Choroid plexus epithelial cell (primary cell): Measurements from ENCODE around the gene SLC15A2.

Source experiments
- DNase-seq: peaks from one replicate; pipeline ENCODE4 v3.0.0-alpha.2; 2010; ENCODE audit warnings: low read depth
- H3K4me3 ChIP-seq: 2 replicates; pipeline ENCODE4 v1.5.1; 2011; ENCODE audit warnings: low read depth, mild to moderate bottlenecking, control low read depth, low read length, moderate library complexity
- CTCF ChIP-seq: conservative IDR thresholded peaks from 2 replicates; pipeline ENCODE4 v1.5.1; 2011; ENCODE audit warnings: low read depth, mild to moderate bottlenecking, control low read depth, inconsistent platforms, low read length, moderate library complexity

Gene SLC15A2

GRCh38 chr3:121969631-121970030 is 75.4 kb downstream of the SLC15A2 start:
- no peak overlapping the region for H3K4me3 ChIP-seq
- no peak for DNase-seq
- no peak for TF ChIP-seq CTCF

GRCh38 chr3:121970047-121970446 is 75.8 kb downstream of the SLC15A2 start:
- DNase-seq, result no peak
- no peak for TF ChIP-seq CTCF
- no peak overlapping the region for H3K4me3 ChIP-seq

DNA sequence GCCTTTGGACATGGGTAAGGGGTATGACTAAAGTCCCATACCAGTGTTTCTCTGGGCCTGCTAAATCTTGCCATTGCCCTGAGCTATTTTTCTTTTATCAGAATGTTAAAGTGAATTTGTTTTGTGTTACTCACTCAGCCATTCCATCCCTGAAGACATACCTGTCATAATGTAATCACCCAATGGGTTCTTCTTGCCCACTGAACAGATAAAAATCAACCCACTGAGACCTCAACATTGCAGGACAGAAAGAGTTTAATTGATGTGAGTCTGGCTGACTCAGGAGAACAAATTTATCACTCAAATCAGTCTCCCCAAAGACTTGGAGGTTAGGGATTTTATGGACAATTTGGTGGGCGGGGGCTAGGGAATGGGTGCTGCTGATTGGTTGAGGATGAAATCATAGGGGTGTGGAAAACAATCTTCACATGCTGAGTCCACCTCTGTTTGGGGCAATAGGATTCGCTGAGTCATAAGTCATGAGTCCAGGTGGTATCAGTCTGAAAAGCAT is 80.5 kb downstream of the SLC15A2 start:
- TF ChIP-seq CTCF, result no peak

DNA sequence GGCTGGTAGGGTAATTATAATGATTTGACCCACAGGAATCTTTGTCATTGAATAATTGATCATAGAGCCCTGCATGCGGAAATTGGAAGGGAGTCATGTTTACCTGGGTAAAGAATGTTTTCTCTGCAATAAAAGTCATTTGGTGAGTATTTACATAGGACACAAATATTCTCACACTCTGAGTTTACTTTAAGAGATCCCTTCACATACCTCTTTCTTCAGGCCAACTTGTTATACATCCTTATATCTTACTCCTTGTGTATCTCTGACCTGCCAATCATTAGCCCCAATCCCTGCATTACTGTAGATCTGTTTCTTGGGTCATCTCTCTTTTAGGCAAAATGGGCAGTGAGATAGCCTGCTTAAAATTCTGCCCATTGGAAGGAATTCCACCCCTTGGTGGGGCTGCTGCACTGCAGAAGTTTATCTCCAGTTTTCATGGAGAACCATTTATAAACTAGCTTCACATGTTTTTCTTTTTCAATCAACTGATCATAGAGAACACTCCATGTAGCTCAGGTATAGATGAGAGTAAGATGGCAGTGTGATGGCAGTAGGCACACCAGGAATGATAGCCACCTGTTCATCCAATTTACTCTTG is 81.6 kb downstream of the SLC15A2 start:
- DNase-seq, result no peak
- H3K4me3 ChIP-seq, result no peak overlapping the region
- TF ChIP-seq CTCF, result peak; percentile 29

More for the DNA sequence above, 80.5 kb downstream of the SLC15A2 start:
- no peak overlapping the region for H3K4me3 ChIP-seq
- no peak for DNase-seq

DNA sequence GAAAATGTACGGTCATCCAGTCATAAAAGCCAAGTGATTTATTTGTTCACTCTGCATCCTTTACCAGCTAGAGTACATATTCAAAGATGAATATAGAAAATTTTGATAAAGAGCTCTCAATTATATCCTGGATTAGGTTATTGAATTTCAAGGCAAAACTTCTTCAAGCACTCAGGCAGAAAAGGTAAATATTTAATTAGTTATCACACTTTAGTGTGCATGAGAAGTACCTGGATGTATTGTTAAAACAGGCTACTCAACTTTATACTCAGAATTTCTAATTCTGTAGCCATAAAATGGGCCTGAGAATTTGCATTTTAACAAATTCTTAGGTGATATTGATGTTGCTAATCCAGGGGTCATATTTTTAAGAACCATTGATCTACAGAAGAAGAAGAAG is 82.5 kb downstream of the SLC15A2 start:
- no peak for TF ChIP-seq CTCF
- DNase-seq, result no peak

DNA sequence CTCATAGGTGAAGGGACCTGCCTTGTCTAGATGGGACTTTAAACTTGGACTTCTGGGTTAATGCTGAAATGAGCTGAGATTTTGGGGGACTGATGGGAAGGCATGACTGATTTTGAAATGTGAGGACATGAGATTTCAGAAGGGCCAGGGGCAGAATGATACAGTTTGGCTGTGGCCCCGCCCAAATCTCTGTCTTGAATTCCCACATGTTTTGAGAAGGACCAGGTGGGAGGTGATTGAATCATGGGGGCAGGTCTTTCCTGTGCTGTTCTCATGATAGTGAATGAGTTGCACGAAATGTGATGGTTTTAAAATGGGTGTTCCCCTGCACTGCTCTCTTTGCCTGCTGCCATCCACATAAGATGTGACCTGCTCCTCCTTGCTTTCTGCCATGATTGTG is 85.0 kb downstream of the SLC15A2 start:
- DNase-seq, result no peak
- no peak for TF ChIP-seq CTCF
- no peak overlapping the region for H3K4me3 ChIP-seq

More for the DNA sequence above, 82.5 kb downstream of the SLC15A2 start:
- H3K4me3 ChIP-seq, result no peak overlapping the region
